Nephron progenitor cell (in vitro differentiated cells): ENCODE measurements around the gene GAS1.

Source experiments
- DNase-seq: peaks from one replicate; pipeline ENCODE4 v3.0.0; 2021
- H3K27ac Mint-ChIP-seq: 2 replicates; pipeline ENCODE4 v1.8.0; 2021; ENCODE audit warnings: mild to moderate bottlenecking, moderate library complexity, mixed read lengths
- H3K27me3 Mint-ChIP-seq: 2 replicates; pipeline ENCODE4 v1.8.0; 2021; ENCODE audit warnings: mild to moderate bottlenecking, low read depth, mixed read lengths; ENCODE audit not compliant: poor library complexity
- H3K36me3 Mint-ChIP-seq: 2 replicates; pipeline ENCODE4 v1.8.0; 2021; ENCODE audit warnings: low read depth, mixed read lengths
- H3K4me1 Mint-ChIP-seq: 2 replicates; pipeline ENCODE4 v1.8.0; 2021; ENCODE audit warnings: mixed read lengths
- H3K4me3 Mint-ChIP-seq: 2 replicates; pipeline ENCODE4 v1.8.0; 2021; ENCODE audit warnings: mild to moderate bottlenecking, moderate library complexity, mixed read lengths
- H3K9me3 Mint-ChIP-seq: 2 replicates; pipeline ENCODE4 v1.8.0; 2021; ENCODE audit warnings: mild to moderate bottlenecking, moderate library complexity, mixed read lengths
- CTCF ChIP-seq: fragments of 200-600 bp; sonication (generic); IDR thresholded peaks from 2 replicates; pipeline ENCODE4 v1.5.0; 2021; ENCODE audit warnings: antibody characterized with exemption

GAS1 gene

GRCh38 chr9:86968258-86968920 is 21.1 kb upstream of the GAS1 start:
- H3K36me3 Mint-ChIP-seq: no peaks in the 10 kb centered on the region
- peaks cover 16% of the 10 kb centered on the region for H3K4me1 Mint-ChIP-seq
- no peak overlapping the region for H3K4me3 Mint-ChIP-seq
- H3K27me3 Mint-ChIP-seq: peaks cover 13% of the 10 kb centered on the region
- H3K27ac Mint-ChIP-seq: no peak overlapping the region
- H3K9me3 Mint-ChIP-seq: no peaks in the 10 kb centered on the region
- no peak for TF ChIP-seq CTCF
- no peak for DNase-seq

GRCh38 chr9:86966852-86967511 is 19.7 kb upstream of the GAS1 start:
- peaks cover 7% of the 10 kb centered on the region for H3K27me3 Mint-ChIP-seq
- H3K36me3 Mint-ChIP-seq: no peaks in the 10 kb centered on the region
- no peak overlapping the region for H3K4me3 Mint-ChIP-seq
- H3K9me3 Mint-ChIP-seq: no peaks in the 10 kb centered on the region
- DNase-seq: no peak
- no peak for TF ChIP-seq CTCF
- H3K27ac Mint-ChIP-seq: no peak overlapping the region
- peaks cover 16% of the 10 kb centered on the region for H3K4me1 Mint-ChIP-seq

DNA sequence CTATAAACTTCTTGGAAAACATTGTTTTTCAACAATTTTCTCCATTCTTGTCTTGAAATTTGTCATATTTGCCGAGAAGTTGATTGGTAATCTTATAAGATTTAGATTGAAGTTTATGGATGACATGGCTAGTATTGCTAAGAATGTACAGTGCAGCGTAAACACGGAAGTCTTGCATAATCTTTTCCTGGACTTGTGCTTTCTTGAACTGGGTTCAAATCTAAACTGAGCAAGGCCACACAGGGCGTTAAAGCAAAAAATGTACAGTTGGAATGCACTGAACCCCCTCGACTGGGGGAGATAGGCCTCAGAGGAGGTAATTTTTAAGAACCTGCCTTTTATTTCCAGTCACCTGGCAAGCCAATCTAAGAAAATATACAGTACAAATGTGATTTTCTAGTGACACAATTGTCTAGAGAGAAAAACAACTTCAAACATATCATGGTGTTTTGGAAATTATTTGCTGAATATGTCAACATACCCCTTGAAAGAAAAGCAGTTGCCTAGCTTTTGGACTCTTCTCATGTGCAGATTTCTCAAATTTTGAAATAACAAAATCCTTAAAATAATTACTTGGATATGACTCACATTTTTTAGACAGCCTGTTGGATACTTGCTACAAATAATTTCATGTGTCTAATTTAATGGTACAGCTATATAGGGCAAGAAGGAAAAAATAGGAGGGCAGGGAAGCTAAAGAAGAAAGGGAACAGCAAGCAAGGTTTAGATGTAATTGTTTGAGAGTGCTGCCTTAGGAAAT is 18.5 kb upstream of the GAS1 start:
- H3K4me3 Mint-ChIP-seq: no peak overlapping the region
- no peaks in the 10 kb centered on the region for H3K36me3 Mint-ChIP-seq
- H3K27me3 Mint-ChIP-seq: peaks cover 9% of the 10 kb centered on the region
- no peak overlapping the region for H3K27ac Mint-ChIP-seq
- no peak for DNase-seq
- peaks cover 16% of the 10 kb centered on the region for H3K4me1 Mint-ChIP-seq
- no peaks in the 10 kb centered on the region for H3K9me3 Mint-ChIP-seq
- TF ChIP-seq CTCF: no peak

- H3K4me1 Mint-ChIP-seq: peaks cover 10% of the 10 kb centered on the region
- no peak for DNase-seq
- H3K4me3 Mint-ChIP-seq: no peak overlapping the region
- H3K9me3 Mint-ChIP-seq: no peaks in the 10 kb centered on the region
- peaks cover 8% of the 10 kb centered on the region for H3K27me3 Mint-ChIP-seq
- TF ChIP-seq CTCF: no peak
- H3K36me3 Mint-ChIP-seq: no peaks in the 10 kb centered on the region
- H3K27ac Mint-ChIP-seq: no peak overlapping the region
These were observed 15.4 kb upstream of the GAS1 start for GRCh38 chr9:86962692-86963091.

DNA sequence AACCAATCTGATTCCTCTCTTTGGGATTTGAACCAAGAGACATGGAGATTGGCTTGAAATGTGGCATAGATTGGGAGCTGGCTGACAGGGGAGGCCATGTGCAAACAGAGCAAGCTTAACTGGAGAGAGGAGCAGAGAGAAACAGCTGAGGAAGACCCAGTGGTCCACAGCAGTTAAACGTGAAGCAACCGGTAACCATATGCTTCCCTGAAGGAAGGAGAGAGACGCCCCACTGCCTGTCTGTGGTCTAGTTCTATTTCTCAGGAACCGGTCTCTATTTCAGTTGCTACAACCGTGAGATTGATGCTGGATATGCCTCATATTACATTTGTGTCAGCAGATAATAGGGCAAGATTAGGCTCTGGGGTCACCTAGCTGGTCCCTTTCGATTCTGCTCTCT is 13.6 kb upstream of the GAS1 start:
- no peaks in the 10 kb centered on the region for H3K9me3 Mint-ChIP-seq
- peaks cover 4% of the 10 kb centered on the region for H3K4me1 Mint-ChIP-seq
- H3K27me3 Mint-ChIP-seq: peaks cover 5% of the 10 kb centered on the region
- no peak overlapping the region for H3K27ac Mint-ChIP-seq
- no peak for DNase-seq
- H3K4me3 Mint-ChIP-seq: no peak overlapping the region
- no peak for TF ChIP-seq CTCF
- no peaks in the 10 kb centered on the region for H3K36me3 Mint-ChIP-seq
